GM12878 (cell line): ENCODE data around the gene VTI1A. TPM values are rescaled to one million over a fixed set of nuclear protein-coding genes. Genes with fewer than 3 reads are reported as not detected.

Experiments used
- ATAC-seq: fragments of 200-7000 bp; cut with Tn5 transposase; 3 replicates; pipeline ENCODE4 v1.9.1; 2020; ENCODE audit warnings: mild to moderate bottlenecking, moderate library complexity
- BruUV-seq: library from RNA; stranded (reverse); fragments of 400-500 nt; replicated peaks from 2 replicates; lab custom pipeline; 2021; lab: Mats Ljungman, UMichigan
- CTCF ChIA-PET: fragments of 300-600 bp; sonication (Branson Sonifier 250); formaldehyde crosslinking; extraction: SDS; loops from one replicate; lab custom pipeline; 2021; ENCODE audit warnings: inconsistent platforms; lab: Yijun Ruan, JAX
- POLR2A ChIA-PET: fragments of 350-600 bp; formaldehyde crosslinking; extraction: SDS; loops from one replicate; lab custom pipeline; 2021; ENCODE audit warnings: inconsistent platforms; lab: Charles Lee
- RAD21 ChIA-PET: fragments of 300-600 bp; sonication (Branson Sonifier 250); formaldehyde crosslinking; loops from one replicate; lab custom pipeline; 2023; ENCODE audit warnings: antibody characterized with exemption; ENCODE audit not compliant: unreplicated experiment; lab: Charles Lee
- SMC1A ChIA-PET: fragments of 300-600 bp; sonication (Branson Sonifier 250); formaldehyde crosslinking; loops from one replicate; lab custom pipeline; 2023; ENCODE audit not compliant: unreplicated experiment, uncharacterized antibody; lab: Charles Lee
- DNase-seq: peaks from one replicate; pipeline ENCODE4 v3.0.0-alpha.2; 2011; ENCODE audit warnings: low read depth, low spot score
- FAIRE-seq: peaks from 3 replicates; lab custom pipeline; 2011; peaks lifted over from hg19 to GRCh38; lab: Jason Lieb, UNC
- H2AFZ ChIP-seq: 2 replicates; pipeline ENCODE4 v1.6.0; 2011; ENCODE audit warnings: low read depth, low read length, control low read depth; ENCODE audit not compliant: control insufficient read depth
- H3K27ac ChIP-seq: 2 replicates; pipeline ENCODE4 v1.5.1; 2011; ENCODE audit warnings: control low read depth; ENCODE audit not compliant: control insufficient read depth, insufficient read depth
- H3K27me3 ChIP-seq, 2 experiments: replicated peaks in 1 of 2; 2 replicates each; pipeline versions ENCODE4 v1.6.0 to v1.6.1; 2011; ENCODE audit warnings: low read length in 1 of 2; ENCODE audit not compliant: control insufficient read depth in 2 of 2, insufficient read depth in 2 of 2
- H3K36me3 ChIP-seq, 2 experiments: 2 replicates each; pipeline ENCODE4 v1.5.1; 2011; ENCODE audit warnings: low read length in 1 of 2; ENCODE audit not compliant: control insufficient read depth in 2 of 2, insufficient read depth in 2 of 2
- H3K4me1 ChIP-seq: 2 replicates; pipeline ENCODE4 v1.6.1; 2011; ENCODE audit warnings: mild to moderate bottlenecking, low read length, moderate library complexity, mixed read lengths; ENCODE audit not compliant: control insufficient read depth, insufficient read depth
- H3K4me2 ChIP-seq: 2 replicates; pipeline ENCODE4 v1.6.0; 2011; ENCODE audit warnings: control low read depth; ENCODE audit not compliant: control insufficient read depth, insufficient read depth
- H3K4me3 ChIP-seq: fragments of 200-600 bp; sonication (generic); 2 replicates; pipeline ENCODE4 v1.5.1; 2016
- H3K79me2 ChIP-seq: 2 replicates; pipeline ENCODE4 v1.6.0; 2011; ENCODE audit warnings: low read length; ENCODE audit not compliant: control insufficient read depth, insufficient read depth
- H3K9ac ChIP-seq: 2 replicates; pipeline ENCODE4 v1.8.0; 2011; ENCODE audit warnings: low read length, control low read depth, mixed read lengths; ENCODE audit not compliant: control insufficient read depth, insufficient read depth
- H3K9me3 ChIP-seq: replicated peaks from 3 replicates; pipeline ENCODE4 v1.5.1; 2011; ENCODE audit warnings: mild to moderate bottlenecking, low read length; ENCODE audit not compliant: control insufficient read depth, insufficient read depth
- H4K20me1 ChIP-seq: 2 replicates; pipeline ENCODE4 v1.6.0; 2011; ENCODE audit not compliant: control insufficient read depth, insufficient read depth
- CHD2 ChIP-seq: IDR thresholded peaks from 2 replicates; pipeline ENCODE4 v1.6.1; 2011; ENCODE audit warnings: low read depth, low read length, improper control_type of control experiment, borderline replicate concordance
- EGR1 ChIP-seq, 2 experiments: IDR thresholded peaks; 1 replicate in 1 of 2; 2 replicates in 1 of 2; pipeline ENCODE4 v1.6.1; 2011 to 2012; ENCODE audit warnings: low read depth in 2 of 2, low read length in 2 of 2, borderline replicate concordance in 1 of 2, mild to moderate bottlenecking in 1 of 2, moderate library complexity in 1 of 2
- IRF3 ChIP-seq: fragments of 450-650 bp; IDR thresholded peaks from 2 replicates; pipeline ENCODE4 v1.6.1; 2014; ENCODE audit warnings: mild to moderate bottlenecking
- KLF5 ChIP-seq: fragments of 450-650 bp; IDR thresholded peaks from 2 replicates; pipeline ENCODE4 v1.6.1; 2014; ENCODE audit warnings: mild to moderate bottlenecking; ENCODE audit not compliant: partially characterized antibody
- NFIC ChIP-seq: IDR thresholded peaks from 2 replicates; pipeline ENCODE4 v1.6.1; 2012; ENCODE audit warnings: low read depth, mild to moderate bottlenecking, inconsistent platforms, low read length, moderate library complexity
- PBX3 ChIP-seq: IDR thresholded peaks from 2 replicates; pipeline ENCODE4 v1.6.1; 2011; ENCODE audit warnings: mild to moderate bottlenecking, low read depth, low read length, moderate library complexity; ENCODE audit not compliant: insufficient replicate concordance
- POU2F2 ChIP-seq: IDR thresholded peaks from 3 replicates; pipeline ENCODE4 v1.6.1; 2011; ENCODE audit warnings: low read depth, mild to moderate bottlenecking, low read length, borderline replicate concordance
- RB1 ChIP-seq: fragments of 450-650 bp; formaldehyde crosslinking; IDR thresholded peaks from 2 replicates; pipeline ENCODE4 v1.6.1; 2017; ENCODE audit warnings: mild to moderate bottlenecking, borderline replicate concordance
- RFX5 ChIP-seq: IDR thresholded peaks from 2 replicates; pipeline ENCODE4 v1.6.1; 2011; ENCODE audit warnings: low read depth, low read length, improper control_type of control experiment
- SMAD1 ChIP-seq: fragments of 450-650 bp; IDR thresholded peaks from 2 replicates; pipeline ENCODE4 v1.6.1; 2018; ENCODE audit warnings: mild to moderate bottlenecking, low read depth; ENCODE audit not compliant: partially characterized antibody
- SMAD5 ChIP-seq: IDR thresholded peaks from 2 replicates; pipeline ENCODE4 v1.6.1; 2016; ENCODE audit warnings: antibody characterized with exemption, low read depth
- TCF3 ChIP-seq: IDR thresholded peaks from 2 replicates; pipeline ENCODE4 v1.6.1; 2012; ENCODE audit warnings: low read depth, mild to moderate bottlenecking, low read length, borderline replicate concordance; ENCODE audit not compliant: insufficient read depth
- TCF7 ChIP-seq: IDR thresholded peaks from 2 replicates; pipeline ENCODE4 v1.6.1; 2014; ENCODE audit warnings: antibody characterized with exemption, borderline replicate concordance
- ZBED1 ChIP-seq: IDR thresholded peaks from 2 replicates; pipeline ENCODE4 v1.6.1; 2016; ENCODE audit warnings: borderline replicate concordance
- WGBS: methylation state at CpG from one replicate; pipeline ENCODE4 v1.1.6; 2016; ENCODE audit warnings: low lambda C conversion rate; ENCODE audit not compliant: insufficient replicate concordance, insufficient coverage; ENCODE audit errors: missing lambda C conversion rate; 5-methylcytosine and 5-hydroxymethylcytosine counted together
- in situ Hi-C: fragments of 300-500 bp; cut with MboI; formaldehyde crosslinking; loops from 9 replicates; pipeline ENCODE4 v1.14.3; 2018; ENCODE audit warnings: mixed read lengths
- intact Hi-C: fragments of 100-400 bp; cut with micrococcal nuclease; formaldehyde crosslinking; loops from one replicate; pipeline ENCODE4 v1.14.2; 2022; ENCODE audit not compliant: unreplicated experiment
- polyA plus RNA-seq, 11 experiments: library from polyadenylated mRNA; depleted of rRNA in 4 of 11; unstranded in 6 of 11; stranded (reverse) in 5 of 11; fragments of >200 nt; fragmentation: Nextera tagmentation in 4 of 11; fragmentation: Illumina TruSeq in 1 of 11; extraction: Ambion mirVana in 4 of 11; extraction: Trizol in 1 of 11; gene quantifications; 1 replicate in 1 of 11; 2 replicates in 10 of 11; pipeline versions ENCODE4 v1.2.1 to v1.2.3, GENCODE V29; 2011 to 2016; ENCODE audit warnings: inconsistent platforms in 2 of 11, missing spikeins in 2 of 11, low read depth in 1 of 11
- total RNA-seq, 4 experiments: library from RNA; depleted of rRNA in 3 of 4; stranded (reverse); fragments of >200 nt in 3 of 4; fragmentation: Illumina TruSeq in 1 of 4; extraction: Trizol in 1 of 4; gene quantifications; 2 replicates each; pipeline versions ENCODE4 v1.2.1 to v1.2.3, GENCODE V29; 2013 to 2021
- TF ChIP-seq, protein P1 (sequence below): fragments of 450-650 bp; conservative IDR thresholded peaks from 2 replicates; pipeline ENCODE4 v1.6.1; 2017; ENCODE audit warnings: mild to moderate bottlenecking, moderate library complexity

The VTI1A gene
- total and polyA plus RNA-seq, 10 of the 15 experiments (the other 5 are each of a cell fraction or from before 2014, with no cell fraction given) = 12.4 to 43.2 (median 27.5) TPM

DNA sequence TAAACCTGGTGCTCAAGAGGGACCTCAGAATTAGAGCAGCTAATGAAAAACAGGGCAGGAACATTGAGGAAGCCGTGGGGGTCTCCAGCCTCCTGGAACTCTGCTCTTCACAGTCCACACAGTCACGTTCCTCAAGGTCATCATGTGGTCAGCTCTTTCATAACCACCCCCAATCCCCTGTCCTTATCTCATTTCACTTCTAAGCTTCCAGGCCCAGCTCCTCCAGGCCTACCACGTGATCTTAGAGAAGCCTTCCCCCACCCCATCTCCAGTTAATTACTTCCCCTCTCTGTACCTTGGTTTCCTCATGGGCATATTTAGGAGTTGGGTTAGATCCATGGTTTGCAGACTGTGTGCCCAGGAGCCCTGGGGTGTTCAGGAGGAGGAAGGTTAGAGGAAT is 396.6 kb downstream of the VTI1A start:
- no peaks in the 10 kb centered on the region for H3K36me3 ChIP-seq
- no peak overlapping the region for H3K4me3 ChIP-seq
- WGBS = 25% methylated on average over 3 of the region's 3 CpGs
- no peaks in the 10 kb centered on the region for H4K20me1 ChIP-seq
- ChIA-PET POLR2A (no interaction called here), SMC1A (no interaction called here), RAD21 (no interaction called here), CTCF (interaction anchor here (1.0 kb wide), 1 partner anchor 8 kb away, joined by 3 read pairs; no protein-coding TSS in a partner anchor)
- H2AFZ ChIP-seq = no peak overlapping the region
- no TSS peak for BruUV-seq
- no peaks in the 10 kb centered on the region for H3K4me1 ChIP-seq
- in situ Hi-C loops (no loop called here), intact Hi-C loops (no loop called here)
- no peak overlapping the region for H3K9ac ChIP-seq
- ATAC-seq = no peak
- H3K27ac ChIP-seq = no peak overlapping the region
- H3K9me3 ChIP-seq = no peaks in the 10 kb centered on the region; the same call in 2 of the 3 replicates
- no peaks in the 10 kb centered on the region for H3K79me2 ChIP-seq
- no peak for FAIRE-seq
- H3K4me2 ChIP-seq = no peak overlapping the region
- no peaks in the 10 kb centered on the region for H3K27me3 ChIP-seq
- TF ChIP-seq, protein P1, sequence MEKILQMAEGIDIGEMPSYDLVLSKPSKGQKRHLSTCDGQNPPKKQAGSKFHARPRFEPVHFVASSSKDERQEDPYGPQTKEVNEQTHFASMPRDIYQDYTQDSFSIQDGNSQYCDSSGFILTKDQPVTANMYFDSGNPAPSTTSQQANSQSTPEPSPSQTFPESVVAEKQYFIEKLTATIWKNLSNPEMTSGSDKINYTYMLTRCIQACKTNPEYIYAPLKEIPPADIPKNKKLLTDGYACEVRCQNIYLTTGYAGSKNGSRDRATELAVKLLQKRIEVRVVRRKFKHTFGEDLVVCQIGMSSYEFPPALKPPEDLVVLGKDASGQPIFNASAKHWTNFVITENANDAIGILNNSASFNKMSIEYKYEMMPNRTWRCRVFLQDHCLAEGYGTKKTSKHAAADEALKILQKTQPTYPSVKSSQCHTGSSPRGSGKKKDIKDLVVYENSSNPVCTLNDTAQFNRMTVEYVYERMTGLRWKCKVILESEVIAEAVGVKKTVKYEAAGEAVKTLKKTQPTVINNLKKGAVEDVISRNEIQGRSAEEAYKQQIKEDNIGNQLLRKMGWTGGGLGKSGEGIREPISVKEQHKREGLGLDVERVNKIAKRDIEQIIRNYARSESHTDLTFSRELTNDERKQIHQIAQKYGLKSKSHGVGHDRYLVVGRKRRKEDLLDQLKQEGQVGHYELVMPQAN = no peak
- no peak for TF ChIP-seq SMAD5
- TF ChIP-seq PBX3 = no peak
- TF ChIP-seq KLF5 = no peak
- TF ChIP-seq ZBED1 = no peak
- no peak for TF ChIP-seq NFIC
- no peak for TF ChIP-seq CHD2
- no peak for TF ChIP-seq IRF3
- TF ChIP-seq RB1 = no peak
- no peak for TF ChIP-seq POU2F2
- no peak for TF ChIP-seq SMAD1
- TF ChIP-seq RFX5 = no peak
- TF ChIP-seq TCF7 = no peak
- TF ChIP-seq TCF3 = no peak
- TF ChIP-seq EGR1 (IDR thresholded peaks at IDR 0.05; ENCODE audit: borderline replicate concordance in 1 of 2, low read depth in 2 of 2, low read length in 2 of 2) = no peak
- no peak for DNase-seq
